DOHH2 (cell line): ENCODE data around the gene RFX4.

Source experiments
- H3F3A ChIP-seq: fragments of 200-600 bp; sonication (generic), shearing (Covaris generic); 2 replicates; pipeline ENCODE4 v1.6.0; 2016; ENCODE audit warnings: antibody characterized with exemption, mild to moderate bottlenecking; ENCODE audit not compliant: control insufficient read depth, insufficient read depth
- H3K27ac ChIP-seq: fragments of 200-600 bp; sonication (generic); 2 replicates; pipeline ENCODE4 v1.5.1; 2014; ENCODE audit warnings: low read depth, mild to moderate bottlenecking, low read length, moderate library complexity
- H3K27me3 ChIP-seq: fragments of 200-600 bp; sonication (generic); 2 replicates; pipeline ENCODE4 v1.6.1; 2014; ENCODE audit warnings: mild to moderate bottlenecking, low read length, mixed read lengths; ENCODE audit not compliant: control insufficient read depth
- H3K36me3 ChIP-seq: fragments of 200-600 bp; sonication (generic); 2 replicates; pipeline ENCODE4 v1.6.1; 2014; ENCODE audit warnings: mild to moderate bottlenecking, low read length, moderate library complexity, mixed read lengths; ENCODE audit not compliant: control insufficient read depth
- H3K4me1 ChIP-seq: fragments of 200-600 bp; sonication (generic); 2 replicates; pipeline ENCODE4 v1.6.1; 2014; ENCODE audit warnings: mild to moderate bottlenecking, low read length, mixed read lengths; ENCODE audit not compliant: control insufficient read depth
- H3K4me2 ChIP-seq: fragments of 200-600 bp; sonication (generic); 2 replicates; pipeline ENCODE4 v1.6.0; 2014; ENCODE audit warnings: mild to moderate bottlenecking, low read length, moderate library complexity
- H3K4me3 ChIP-seq: fragments of 200-600 bp; sonication (generic); 2 replicates; pipeline ENCODE4 v1.5.1; 2014; ENCODE audit warnings: mild to moderate bottlenecking, low read length, mixed read lengths
- H3K79me2 ChIP-seq: fragments of 200-600 bp; sonication (generic); 2 replicates; pipeline ENCODE4 v1.6.1; 2014; ENCODE audit warnings: mild to moderate bottlenecking, low read length, mixed read lengths; ENCODE audit not compliant: control insufficient read depth
- H3K9me2 ChIP-seq: fragments of 200-600 bp; sonication (generic); replicated peaks from 2 replicates; pipeline ENCODE4 v1.6.1; 2014; ENCODE audit warnings: mild to moderate bottlenecking, low read length, mixed read lengths; ENCODE audit not compliant: control insufficient read depth
- H3K9me3 ChIP-seq: fragments of 200-600 bp; sonication (generic); 2 replicates; pipeline ENCODE4 v1.6.1; 2014; ENCODE audit warnings: antibody characterized with exemption, low read length, mixed read lengths; ENCODE audit not compliant: control insufficient read depth, insufficient read depth
- H4K20me1 ChIP-seq: fragments of 200-600 bp; sonication (generic); 2 replicates; pipeline ENCODE4 v1.6.0; 2014; ENCODE audit warnings: low read depth, mild to moderate bottlenecking, antibody characterized with exemption, low read length, moderate library complexity; ENCODE audit not compliant: control insufficient read depth, insufficient read depth
- EZH2phosphoT487 ChIP-seq: fragments of 200-600 bp; sonication (generic); IDR thresholded peaks from 2 replicates; pipeline ENCODE4 v1.6.1; 2017; ENCODE audit warnings: borderline replicate concordance, mild to moderate bottlenecking, antibody characterized with exemption, low read length, moderate library complexity, mixed read lengths
- TF ChIP-seq, protein P1 (sequence below): fragments of 200-600 bp; sonication (generic); IDR thresholded peaks from one replicate; pipeline ENCODE4 v1.5.1; 2014; ENCODE audit warnings: antibody characterized with exemption, mild to moderate bottlenecking, low read depth, low read length; ENCODE audit not compliant: poor library complexity, severe bottlenecking

The RFX4 gene

DNA sequence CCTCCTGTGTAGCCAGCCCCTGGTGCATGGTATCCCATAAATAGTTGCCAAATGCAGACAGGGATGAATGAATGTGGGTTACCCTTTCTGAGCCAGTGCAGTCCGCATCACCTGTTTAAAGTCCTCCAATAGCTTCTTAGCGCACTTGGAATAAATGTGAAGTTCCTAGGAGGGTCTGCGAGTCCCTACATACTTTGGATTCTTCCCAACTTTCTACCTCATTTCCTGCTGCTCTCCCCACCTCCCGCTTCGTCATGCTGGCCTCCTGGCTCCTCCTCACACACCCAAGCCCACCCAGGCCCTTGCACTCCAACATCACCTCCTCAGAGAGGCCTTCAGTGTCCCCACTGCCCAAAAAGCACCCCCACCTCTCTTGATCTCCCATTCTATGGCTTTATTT lies 17.7 kb downstream of the RFX4 start:
- Histone ChIP-seq H3K9me3 (no peaks in the 10 kb centered on the region), H3K4me2 (no peak overlapping the region), H3K9me2 (no peaks in the 10 kb centered on the region), H3K4me3 (no peak overlapping the region), H3K27me3 (peaks cover 3% of the 10 kb centered on the region; the same call in 1 of the 2 replicates), H3K4me1 (no peaks in the 10 kb centered on the region), H3K27ac (no peak overlapping the region), H4K20me1 (no peaks in the 10 kb centered on the region), H3F3A (no peaks in the 10 kb centered on the region), H3K36me3 (no peaks in the 10 kb centered on the region), H3K79me2 (no peaks in the 10 kb centered on the region)
- TF ChIP-seq, protein P1, sequence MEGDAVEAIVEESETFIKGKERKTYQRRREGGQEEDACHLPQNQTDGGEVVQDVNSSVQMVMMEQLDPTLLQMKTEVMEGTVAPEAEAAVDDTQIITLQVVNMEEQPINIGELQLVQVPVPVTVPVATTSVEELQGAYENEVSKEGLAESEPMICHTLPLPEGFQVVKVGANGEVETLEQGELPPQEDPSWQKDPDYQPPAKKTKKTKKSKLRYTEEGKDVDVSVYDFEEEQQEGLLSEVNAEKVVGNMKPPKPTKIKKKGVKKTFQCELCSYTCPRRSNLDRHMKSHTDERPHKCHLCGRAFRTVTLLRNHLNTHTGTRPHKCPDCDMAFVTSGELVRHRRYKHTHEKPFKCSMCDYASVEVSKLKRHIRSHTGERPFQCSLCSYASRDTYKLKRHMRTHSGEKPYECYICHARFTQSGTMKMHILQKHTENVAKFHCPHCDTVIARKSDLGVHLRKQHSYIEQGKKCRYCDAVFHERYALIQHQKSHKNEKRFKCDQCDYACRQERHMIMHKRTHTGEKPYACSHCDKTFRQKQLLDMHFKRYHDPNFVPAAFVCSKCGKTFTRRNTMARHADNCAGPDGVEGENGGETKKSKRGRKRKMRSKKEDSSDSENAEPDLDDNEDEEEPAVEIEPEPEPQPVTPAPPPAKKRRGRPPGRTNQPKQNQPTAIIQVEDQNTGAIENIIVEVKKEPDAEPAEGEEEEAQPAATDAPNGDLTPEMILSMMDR = no peak
- no peak for TF ChIP-seq EZH2phosphoT487

- TF ChIP-seq, protein P1 = no peak
- TF ChIP-seq EZH2phosphoT487 = no peak
- Histone ChIP-seq H3K4me3 (no peak overlapping the region), H3K36me3 (no peaks in the 10 kb centered on the region), H3K79me2 (no peaks in the 10 kb centered on the region), H3K9me2 (no peaks in the 10 kb centered on the region), H3K27me3 (no peaks in the 10 kb centered on the region), H3F3A (no peaks in the 10 kb centered on the region), H3K27ac (no peak overlapping the region), H3K4me2 (no peak overlapping the region), H3K9me3 (no peaks in the 10 kb centered on the region), H4K20me1 (no peaks in the 10 kb centered on the region), H3K4me1 (no peaks in the 10 kb centered on the region)
These were observed 18.2 kb downstream of the RFX4 start for GRCh38 chr12:106601031-106601430.

GRCh38 chr12:106601496-106601895 lies 18.7 kb downstream of the RFX4 start:
- Histone ChIP-seq H3K9me3 (no peaks in the 10 kb centered on the region), H3K79me2 (no peaks in the 10 kb centered on the region), H3K4me3 (no peak overlapping the region), H3F3A (no peaks in the 10 kb centered on the region), H4K20me1 (no peaks in the 10 kb centered on the region), H3K36me3 (no peaks in the 10 kb centered on the region), H3K27ac (no peak overlapping the region), H3K4me2 (no peak overlapping the region), H3K9me2 (no peaks in the 10 kb centered on the region), H3K27me3 (no peaks in the 10 kb centered on the region), H3K4me1 (no peaks in the 10 kb centered on the region)
- TF ChIP-seq, protein P1 = no peak
- TF ChIP-seq EZH2phosphoT487 = no peak

DNA sequence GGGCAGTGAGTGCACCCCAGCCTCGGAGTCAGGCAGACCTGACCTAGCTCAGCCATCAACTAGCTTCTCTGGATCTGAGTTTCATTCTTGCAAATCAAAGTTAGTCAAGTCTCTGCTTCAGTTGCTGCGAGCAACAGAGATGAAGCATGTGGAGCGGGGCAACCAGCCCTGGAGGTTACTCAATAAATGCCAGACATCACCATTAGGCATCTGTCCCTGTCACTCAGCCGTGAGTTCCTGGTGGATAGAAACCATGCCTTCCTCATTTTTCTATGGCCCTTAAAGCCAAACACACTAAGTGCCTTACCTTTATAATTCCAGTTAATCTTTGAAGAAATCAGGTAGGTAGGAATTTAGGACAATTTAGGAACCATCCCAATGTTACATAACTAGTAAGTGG lies 19.3 kb downstream of the RFX4 start:
- H3F3A ChIP-seq = no peaks in the 10 kb centered on the region
- no peak overlapping the region for H3K27ac ChIP-seq
- H3K4me1 ChIP-seq = no peaks in the 10 kb centered on the region
- H3K4me3 ChIP-seq = no peak overlapping the region
- H3K9me2 ChIP-seq = no peaks in the 10 kb centered on the region
- H3K79me2 ChIP-seq = no peaks in the 10 kb centered on the region
- H3K36me3 ChIP-seq = no peaks in the 10 kb centered on the region
- TF ChIP-seq, protein P1 = no peak
- TF ChIP-seq EZH2phosphoT487 = no peak
- no peaks in the 10 kb centered on the region for H3K9me3 ChIP-seq
- no peaks in the 10 kb centered on the region for H3K27me3 ChIP-seq
- H3K4me2 ChIP-seq = no peak overlapping the region
- H4K20me1 ChIP-seq = no peaks in the 10 kb centered on the region
